Thyroid gland (tissue), 4 donors: Measurements from ENCODE around the gene POU6F2.

Experiments
- POLR2A ChIP-seq, 2 donors: fragments of 450-650 bp; IDR thresholded peaks; one replicate each; pipeline ENCODE4 v1.6.1; 2017; ENCODE audit warnings: antibody characterized with exemption in 2 of 2, mild to moderate bottlenecking in 2 of 2, moderate library complexity in 1 of 2
- TF ChIP-seq, protein P1 (sequence below), 6 experiments: fragments of 200-600 bp in 3 of 6; fragments of 450-650 bp in 3 of 6; sonication (generic) in 3 of 6; IDR thresholded peaks; one replicate each; pipeline ENCODE4 v1.5.1; 2016 to 2019; ENCODE audit warnings: antibody characterized with exemption in 6 of 6, mild to moderate bottlenecking in 2 of 6, inconsistent platforms in 1 of 6, moderate library complexity in 1 of 6

DNA sequence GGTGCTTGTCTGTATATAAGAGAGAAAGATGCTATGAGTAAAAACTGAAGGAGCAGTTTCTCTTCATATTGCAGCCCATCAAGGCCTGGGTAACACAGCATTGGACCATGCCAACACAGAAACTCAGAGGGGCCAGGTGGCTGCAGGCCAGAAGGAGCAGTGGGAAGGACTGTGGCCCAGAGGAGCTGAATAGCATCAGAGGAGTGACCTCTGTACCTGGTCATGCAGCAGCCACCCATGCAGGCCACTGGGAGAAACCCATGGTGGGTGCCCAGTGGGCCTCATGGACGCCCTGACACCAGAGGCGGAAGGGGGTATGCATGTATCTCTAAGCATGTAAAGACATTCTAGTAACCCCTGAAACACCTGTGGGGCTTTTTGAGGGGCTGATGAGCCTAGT lies 512.6 kb downstream of the POU6F2 start:
- TF ChIP-seq, protein P1, sequence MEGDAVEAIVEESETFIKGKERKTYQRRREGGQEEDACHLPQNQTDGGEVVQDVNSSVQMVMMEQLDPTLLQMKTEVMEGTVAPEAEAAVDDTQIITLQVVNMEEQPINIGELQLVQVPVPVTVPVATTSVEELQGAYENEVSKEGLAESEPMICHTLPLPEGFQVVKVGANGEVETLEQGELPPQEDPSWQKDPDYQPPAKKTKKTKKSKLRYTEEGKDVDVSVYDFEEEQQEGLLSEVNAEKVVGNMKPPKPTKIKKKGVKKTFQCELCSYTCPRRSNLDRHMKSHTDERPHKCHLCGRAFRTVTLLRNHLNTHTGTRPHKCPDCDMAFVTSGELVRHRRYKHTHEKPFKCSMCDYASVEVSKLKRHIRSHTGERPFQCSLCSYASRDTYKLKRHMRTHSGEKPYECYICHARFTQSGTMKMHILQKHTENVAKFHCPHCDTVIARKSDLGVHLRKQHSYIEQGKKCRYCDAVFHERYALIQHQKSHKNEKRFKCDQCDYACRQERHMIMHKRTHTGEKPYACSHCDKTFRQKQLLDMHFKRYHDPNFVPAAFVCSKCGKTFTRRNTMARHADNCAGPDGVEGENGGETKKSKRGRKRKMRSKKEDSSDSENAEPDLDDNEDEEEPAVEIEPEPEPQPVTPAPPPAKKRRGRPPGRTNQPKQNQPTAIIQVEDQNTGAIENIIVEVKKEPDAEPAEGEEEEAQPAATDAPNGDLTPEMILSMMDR (IDR thresholded peaks at IDR 0.05): no peak
- no peak for TF ChIP-seq POLR2A (IDR thresholded peaks at IDR 0.05)
